ENCODE data around the gene HFE. TPM values are rescaled to one million over a fixed set of nuclear protein-coding genes. Genes with fewer than 3 reads are reported as not detected.

HFE gene
- total and polyA plus RNA-seq, 2 of the 13 experiments (the other 11 are each of a cell fraction or from before 2014, with no cell fraction given) = 3.7 to 6.3 TPM

- TF ChIP-seq ATF2 (CRISPR knock-in tag; IDR thresholded peaks at IDR 0.05) = no peak
- no peak for TF ChIP-seq TBP (CRISPR knock-in tag; IDR thresholded peaks at IDR 0.05)
- no peak for TF ChIP-seq HIVEP1 (CRISPR knock-in tag; IDR thresholded peaks at IDR 0.05)
- 0 out of 2 replicates have a peak, but pooled peaks have one; percentile 82 for TF ChIP-seq FIP1L1 (IDR thresholded peaks at IDR 0.05; ENCODE audit: borderline replicate concordance, insufficient read depth, low read depth, low read length)
- no peak for TF ChIP-seq MLXIP (CRISPR knock-in tag; IDR thresholded peaks at IDR 0.05; ENCODE audit: borderline replicate concordance)
- no peak for TF ChIP-seq ZNF644 (CRISPR knock-in tag; IDR thresholded peaks at IDR 0.05; ENCODE audit: low read depth)
- 0 out of 3 replicates have a peak, but pooled peaks have one; percentile 70 for TF ChIP-seq MXI1 (IDR thresholded peaks at IDR 0.05; ENCODE audit: borderline replicate concordance, low read depth, low read length)
- TF ChIP-seq NPAS2 (CRISPR knock-in tag; IDR thresholded peaks at IDR 0.05; ENCODE audit: borderline replicate concordance) = no peak
- TF ChIP-seq ZNF609 (CRISPR knock-in tag; IDR thresholded peaks at IDR 0.05; ENCODE audit: borderline replicate concordance) = peak; percentile 23; the same call in 1 of the 2 replicates
- 0 out of 2 replicates have a peak, but pooled peaks have one; percentile 20 for TF ChIP-seq SMAD3 (CRISPR knock-in tag; IDR thresholded peaks at IDR 0.05)
- TF ChIP-seq ZNF691 (CRISPR knock-in tag; IDR thresholded peaks at IDR 0.05; ENCODE audit: borderline replicate concordance, low read depth) = peak; percentile 13; the same call in 1 of the 2 replicates
- TF ChIP-seq NBN (conservative IDR thresholded peaks at IDR 0.05) = no peak
- TF ChIP-seq KDM5A (IDR thresholded peaks at IDR 0.05; ENCODE audit: borderline replicate concordance, low read length) = no peak; the same call in 1 of the 2 replicates
- TF ChIP-seq KLF16 (CRISPR knock-in tag; IDR thresholded peaks at IDR 0.05) = 0 out of 4 replicates have a peak, but pooled peaks of 1 of the 2 experiments have one; percentile 51
- 0 out of 2 replicates have a peak, but pooled peaks have one; percentile 38 for TF ChIP-seq NKX3-1 (CRISPR knock-in tag; IDR thresholded peaks at IDR 0.05)
- 0 out of 2 replicates have a peak, but pooled peaks have one; percentile 6 for TF ChIP-seq ZSCAN31 (CRISPR knock-in tag; IDR thresholded peaks at IDR 0.05; ENCODE audit: low read depth)
- TF ChIP-seq MXD4 (CRISPR knock-in tag; IDR thresholded peaks at IDR 0.05) = no peak
- no peak for TF ChIP-seq RFXANK (CRISPR knock-in tag; IDR thresholded peaks at IDR 0.05)
- TF ChIP-seq ZC3H4 (CRISPR knock-in tag; IDR thresholded peaks at IDR 0.05; ENCODE audit: borderline replicate concordance) = no peak
These were observed 43.7 kb upstream of the HFE start (continued) for GRCh38 chr6:26043384-26044139.
